ENCODE measurements around the gene CNOT6. TPM values are rescaled to one million over a fixed set of nuclear protein-coding genes. Genes with fewer than 3 reads are reported as not detected.

The CNOT6 gene
- total and polyA plus RNA-seq, 3 donors from 2014 or later, result 22.1 to 29.7 (median 28.9) TPM

DNA sequence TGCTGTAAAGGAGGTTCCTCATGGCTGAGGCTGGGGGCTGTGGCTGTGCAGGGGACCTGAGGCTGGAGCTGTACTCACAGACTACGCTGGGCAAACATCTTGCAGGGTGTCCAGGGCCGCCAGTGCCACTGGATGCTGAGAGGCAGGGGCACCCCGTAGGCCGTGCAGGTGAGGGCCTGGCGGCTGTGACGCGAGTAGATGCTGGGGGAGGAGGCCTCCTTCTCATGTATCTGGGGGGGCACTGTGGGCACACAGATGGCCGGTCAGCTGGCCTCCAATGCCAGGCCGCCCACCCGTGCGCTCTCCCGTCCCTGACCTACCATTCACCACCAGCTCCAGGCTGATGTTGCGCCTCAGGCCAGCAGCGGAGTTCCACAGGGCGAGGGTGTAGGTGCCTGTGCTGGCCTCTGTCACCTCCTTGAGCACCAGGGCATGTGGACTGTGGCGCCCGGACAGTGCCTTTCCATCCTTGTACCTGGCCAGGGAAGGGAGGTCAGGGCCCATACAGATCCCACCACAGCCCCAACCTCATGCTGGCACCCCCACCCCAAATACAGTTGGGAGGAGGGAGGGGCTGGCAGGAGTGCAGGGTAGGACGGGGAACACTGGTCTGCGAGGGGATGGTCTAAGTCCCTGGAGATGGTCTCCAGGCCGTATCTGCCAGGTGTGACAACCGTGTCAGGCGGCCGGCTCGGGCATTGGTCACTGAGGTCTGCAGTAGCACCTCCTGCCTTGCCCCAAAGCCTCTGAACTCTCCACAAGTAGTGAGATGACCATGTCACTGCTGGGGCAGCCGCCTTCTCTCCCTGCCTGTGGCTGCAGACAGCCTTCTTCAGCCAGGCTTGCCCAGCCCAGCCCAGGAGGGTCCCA lies 131.8 kb downstream of the CNOT6 start:
- H3K4me1 ChIP-seq, result no peaks in the 10 kb centered on the region
- H3K36me3 ChIP-seq (ENCODE audit: low read depth, missing control alignments), result no peaks in the 10 kb centered on the region
- H3K9me3 ChIP-seq, result no peaks in the 10 kb centered on the region
- DNase-seq, result no peak
- TF ChIP-seq POLR2A (IDR thresholded peaks at IDR 0.05), result no peak
- H3K27ac ChIP-seq, result no peak overlapping the region
- intact Hi-C loops (cut with DNase I; ENCODE audit: low total_unique reads), result no loop called here
- 85 to 93% methylated on average over 6 to 25 of the region's 25 CpGs for WGBS, 2 donors
- no peak overlapping the region for H3K4me3 ChIP-seq
- H3K27me3 ChIP-seq, result no peaks in the 10 kb centered on the region

DNA sequence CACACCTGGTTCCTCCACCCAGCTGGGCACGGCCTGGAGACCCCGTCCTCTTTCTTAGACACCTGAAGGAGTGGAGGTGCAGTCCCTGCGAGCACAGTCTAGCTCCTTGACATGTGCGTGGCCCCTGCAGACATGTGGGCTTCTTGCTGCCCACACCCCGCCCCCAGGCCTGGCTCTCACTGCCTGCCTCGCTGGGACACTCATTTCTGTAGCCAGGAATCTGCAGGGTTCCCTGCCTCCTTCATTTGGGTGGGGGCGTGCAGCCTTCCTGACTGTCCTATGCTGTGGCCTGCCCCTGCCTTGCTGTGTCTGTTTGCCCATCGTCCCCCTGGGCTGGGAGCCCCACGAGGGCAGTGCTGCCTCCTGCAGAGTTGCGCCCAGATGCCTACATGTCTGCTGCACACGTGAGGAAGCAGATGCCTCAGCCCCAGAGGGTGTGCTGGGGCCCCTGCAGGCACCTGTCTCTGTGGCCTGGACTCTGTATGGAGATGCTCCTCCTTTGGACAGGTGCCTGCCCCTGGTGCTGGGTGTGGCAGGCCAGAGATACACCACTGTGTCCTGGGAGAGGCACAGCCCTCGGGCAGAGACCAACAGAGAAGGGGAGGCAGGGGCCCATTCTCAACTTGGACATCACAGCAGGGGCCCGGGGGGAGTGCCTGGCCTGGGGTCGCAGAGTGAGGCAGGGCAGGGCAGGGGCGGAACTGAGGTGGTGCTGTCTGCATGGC lies 132.6 kb downstream of the CNOT6 start:
- DNase-seq, result no peak
- intact Hi-C loops (cut with DNase I; ENCODE audit: low total_unique reads), result no loop called here
- WGBS, 2 donors, result 70 to 81% methylated on average over 10 to 15 of the region's 15 CpGs

DNA sequence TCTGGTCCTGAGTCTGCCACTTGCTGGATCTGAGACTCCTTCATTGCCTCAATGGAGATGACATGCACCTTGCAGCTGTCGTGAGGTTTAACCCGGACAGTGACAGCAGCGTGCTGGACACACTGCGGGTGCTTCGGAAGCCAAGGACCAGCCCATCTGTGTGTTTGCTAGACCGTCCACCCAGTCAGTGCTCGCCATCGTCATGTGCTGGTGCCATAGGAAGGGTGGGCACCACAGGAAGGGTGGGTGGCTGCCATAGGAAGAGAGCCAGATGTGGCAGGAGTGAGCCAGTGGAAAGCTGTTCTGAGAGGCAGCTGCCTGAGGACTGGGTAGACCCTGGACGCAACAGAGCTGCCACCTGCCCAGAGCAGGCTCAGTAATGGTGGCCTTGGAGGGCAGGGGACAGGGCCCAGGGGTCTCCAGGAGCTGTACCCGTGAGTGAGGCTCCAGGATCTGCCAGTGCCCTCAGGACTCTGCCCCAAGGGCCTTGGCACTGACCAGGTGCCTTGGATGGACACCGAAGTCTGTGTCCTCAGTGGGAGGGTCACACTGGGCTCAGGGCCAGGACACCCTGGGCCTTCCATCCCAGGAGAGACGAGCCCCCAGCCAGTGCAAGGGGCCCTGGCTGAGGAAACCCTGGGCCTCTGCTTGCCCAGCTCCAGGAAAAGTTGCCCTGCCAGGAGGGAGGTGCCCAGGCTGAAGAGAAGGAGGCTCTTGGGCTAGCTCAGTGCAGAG lies 133.4 kb downstream of the CNOT6 start:
- WGBS, 2 donors, result 92 to 93% methylated on average over 3 to 12 of the region's 12 CpGs
- Histone ChIP-seq H3K4me3 (no peak overlapping the region), H3K27me3 (no peaks in the 10 kb centered on the region), H3K4me1 (no peaks in the 10 kb centered on the region), H3K9me3 (no peaks in the 10 kb centered on the region), H3K36me3 (ENCODE audit: low read depth, missing control alignments) (no peaks in the 10 kb centered on the region), H3K27ac (no peak overlapping the region)
- TF ChIP-seq, protein P1, sequence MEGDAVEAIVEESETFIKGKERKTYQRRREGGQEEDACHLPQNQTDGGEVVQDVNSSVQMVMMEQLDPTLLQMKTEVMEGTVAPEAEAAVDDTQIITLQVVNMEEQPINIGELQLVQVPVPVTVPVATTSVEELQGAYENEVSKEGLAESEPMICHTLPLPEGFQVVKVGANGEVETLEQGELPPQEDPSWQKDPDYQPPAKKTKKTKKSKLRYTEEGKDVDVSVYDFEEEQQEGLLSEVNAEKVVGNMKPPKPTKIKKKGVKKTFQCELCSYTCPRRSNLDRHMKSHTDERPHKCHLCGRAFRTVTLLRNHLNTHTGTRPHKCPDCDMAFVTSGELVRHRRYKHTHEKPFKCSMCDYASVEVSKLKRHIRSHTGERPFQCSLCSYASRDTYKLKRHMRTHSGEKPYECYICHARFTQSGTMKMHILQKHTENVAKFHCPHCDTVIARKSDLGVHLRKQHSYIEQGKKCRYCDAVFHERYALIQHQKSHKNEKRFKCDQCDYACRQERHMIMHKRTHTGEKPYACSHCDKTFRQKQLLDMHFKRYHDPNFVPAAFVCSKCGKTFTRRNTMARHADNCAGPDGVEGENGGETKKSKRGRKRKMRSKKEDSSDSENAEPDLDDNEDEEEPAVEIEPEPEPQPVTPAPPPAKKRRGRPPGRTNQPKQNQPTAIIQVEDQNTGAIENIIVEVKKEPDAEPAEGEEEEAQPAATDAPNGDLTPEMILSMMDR (IDR thresholded peaks at IDR 0.05), result no peak
- TF ChIP-seq POLR2A (IDR thresholded peaks at IDR 0.05), result no peak
- intact Hi-C loops (cut with DNase I; ENCODE audit: low total_unique reads), result no loop called here
- no peak for DNase-seq

More for the DNA sequence above, 132.6 kb downstream of the CNOT6 start:
- TF ChIP-seq POLR2A (IDR thresholded peaks at IDR 0.05), result no peak
- TF ChIP-seq, protein P1 (IDR thresholded peaks at IDR 0.05), result no peak
- no peaks in the 10 kb centered on the region for H3K27me3 ChIP-seq
- H3K4me3 ChIP-seq, result no peak overlapping the region
- no peaks in the 10 kb centered on the region for H3K4me1 ChIP-seq
- H3K27ac ChIP-seq, result no peak overlapping the region
- H3K36me3 ChIP-seq (ENCODE audit: low read depth, missing control alignments), result no peaks in the 10 kb centered on the region
- H3K9me3 ChIP-seq, result no peaks in the 10 kb centered on the region

Small RNA genes lying within 50 kb of the gene (small RNA-seq; reads per million reads assigned to genes)
- 0 to 0.09 reads per million in 2 donors for gene RNU6-525P

Other genes starting within 250 kb of the CNOT6 start
- gene MAPK9, start 202.3 kb upstream of the CNOT6 start, total RNA-seq, result 10 to 100 TPM; 54.3 to 57.0 TPM
- gene MAPK9, start 202.3 kb upstream of the CNOT6 start, polyA plus RNA-seq (ENCODE audit: insufficient read depth, low read depth, low replicate concordance), result 34.9 TPM
- gene GFPT2, start 141.0 kb upstream of the CNOT6 start, total RNA-seq, result 10 to 100 TPM; 17.9 to 21.7 TPM
- gene GFPT2, start 141.0 kb upstream of the CNOT6 start, polyA plus RNA-seq (ENCODE audit: insufficient read depth, low read depth, low replicate concordance), result 17.6 TPM
- gene SCGB3A1, start 97.1 kb downstream of the CNOT6 start, total RNA-seq, result 10 to 100 TPM in 1 of 2 donors, 1 to 10 TPM in 1; 9.8 to 15.7 TPM
- gene SCGB3A1, start 97.1 kb downstream of the CNOT6 start, polyA plus RNA-seq (ENCODE audit: insufficient read depth, low read depth, low replicate concordance), result 0.82 TPM
- gene FLT4, start 155.2 kb downstream of the CNOT6 start, total RNA-seq, result 10 to 100 TPM; 23.5 to 24.2 TPM
- gene FLT4, start 155.2 kb downstream of the CNOT6 start, polyA plus RNA-seq (ENCODE audit: insufficient read depth, low read depth, low replicate concordance), result 11.9 TPM
- not detected for gene OR2Y1, start 245.7 kb downstream of the CNOT6 start, total RNA-seq
- not detected for gene OR2Y1, start 245.7 kb downstream of the CNOT6 start, polyA plus RNA-seq (ENCODE audit: insufficient read depth, low read depth, low replicate concordance)

Data from testis (tissue), 3 donors.